ENCODE measurements around the gene SLC6A2.

The SLC6A2 gene

GRCh38 chr16:55685973-55686372 lies 30.2 kb downstream of the SLC6A2 start:
- Mint-ChIP-seq H3K4me3 (no peak overlapping the region), H3K27me3 (peaks cover 2% of the 10 kb centered on the region), H3K36me3 (no peaks in the 10 kb centered on the region), H3K9me3 (no peaks in the 10 kb centered on the region), H3K4me1 (no peaks in the 10 kb centered on the region), H3K27ac (no peak overlapping the region)

GRCh38 chr16:55686671-55687070 lies 30.9 kb downstream of the SLC6A2 start:
- Mint-ChIP-seq H3K4me1 (no peaks in the 10 kb centered on the region), H3K27me3 (peaks cover 2% of the 10 kb centered on the region), H3K36me3 (no peaks in the 10 kb centered on the region), H3K9me3 (no peaks in the 10 kb centered on the region), H3K4me3 (no peak overlapping the region), H3K27ac (no peak overlapping the region)

- Mint-ChIP-seq H3K27ac (no peak overlapping the region), H3K4me1 (no peaks in the 10 kb centered on the region), H3K27me3 (no peaks in the 10 kb centered on the region), H3K36me3 (no peaks in the 10 kb centered on the region), H3K4me3 (no peak overlapping the region), H3K9me3 (no peaks in the 10 kb centered on the region)
These were observed 32.0 kb downstream of the SLC6A2 start for GRCh38 chr16:55687802-55688201.

- Mint-ChIP-seq H3K27ac (no peak overlapping the region), H3K27me3 (no peaks in the 10 kb centered on the region), H3K9me3 (no peaks in the 10 kb centered on the region), H3K4me3 (no peak overlapping the region), H3K4me1 (no peaks in the 10 kb centered on the region), H3K36me3 (no peaks in the 10 kb centered on the region)
These were observed 35.1 kb downstream of the SLC6A2 start for GRCh38 chr16:55690841-55691240.

- no peak overlapping the region for H3K4me3 Mint-ChIP-seq
- H3K27ac Mint-ChIP-seq: no peak overlapping the region
- no peaks in the 10 kb centered on the region for H3K4me1 Mint-ChIP-seq
- no peaks in the 10 kb centered on the region for H3K9me3 Mint-ChIP-seq
- no peaks in the 10 kb centered on the region for H3K36me3 Mint-ChIP-seq
- H3K27me3 Mint-ChIP-seq: no peaks in the 10 kb centered on the region
These were observed 36.0 kb downstream of the SLC6A2 start for GRCh38 chr16:55691771-55692170.

- no peak overlapping the region for H3K27ac Mint-ChIP-seq
- no peaks in the 10 kb centered on the region for H3K4me1 Mint-ChIP-seq
- H3K27me3 Mint-ChIP-seq: peaks cover 2% of the 10 kb centered on the region
- no peak overlapping the region for H3K4me3 Mint-ChIP-seq
- no peaks in the 10 kb centered on the region for H3K9me3 Mint-ChIP-seq
- no peaks in the 10 kb centered on the region for H3K36me3 Mint-ChIP-seq
These were observed 39.8 kb downstream of the SLC6A2 start for GRCh38 chr16:55695595-55695994.

- Mint-ChIP-seq H3K4me1 (no peaks in the 10 kb centered on the region), H3K9me3 (no peaks in the 10 kb centered on the region), H3K27me3 (peaks cover 3% of the 10 kb centered on the region), H3K4me3 (no peak overlapping the region), H3K27ac (no peak overlapping the region), H3K36me3 (no peaks in the 10 kb centered on the region)
These were observed 42.1 kb downstream of the SLC6A2 start for GRCh38 chr16:55697867-55698266.

GRCh38 chr16:55698331-55698730 lies 42.5 kb downstream of the SLC6A2 start:
- H3K4me1 Mint-ChIP-seq: no peaks in the 10 kb centered on the region
- no peaks in the 10 kb centered on the region for H3K36me3 Mint-ChIP-seq

GRCh38 chr16:55698946-55699345 lies 43.2 kb downstream of the SLC6A2 start:
- no peaks in the 10 kb centered on the region for H3K4me1 Mint-ChIP-seq
- no peaks in the 10 kb centered on the region for H3K9me3 Mint-ChIP-seq
- no peak overlapping the region for H3K4me3 Mint-ChIP-seq
- H3K36me3 Mint-ChIP-seq: no peaks in the 10 kb centered on the region
- peaks cover 3% of the 10 kb centered on the region for H3K27me3 Mint-ChIP-seq
- H3K27ac Mint-ChIP-seq: no peak overlapping the region

More at GRCh38 chr16:55698331-55698730, 42.5 kb downstream of the SLC6A2 start:
- Mint-ChIP-seq H3K27ac (no peak overlapping the region), H3K9me3 (no peaks in the 10 kb centered on the region), H3K4me3 (no peak overlapping the region), H3K27me3 (peaks cover 3% of the 10 kb centered on the region)

- Mint-ChIP-seq H3K27ac (no peak overlapping the region), H3K27me3 (peaks cover 3% of the 10 kb centered on the region), H3K4me3 (no peak overlapping the region), H3K36me3 (no peaks in the 10 kb centered on the region), H3K4me1 (no peaks in the 10 kb centered on the region), H3K9me3 (no peaks in the 10 kb centered on the region)
These were observed 43.8 kb downstream of the SLC6A2 start for GRCh38 chr16:55699616-55700015.

GRCh38 chr16:55700067-55700466 lies 44.3 kb downstream of the SLC6A2 start:
- Mint-ChIP-seq H3K4me3 (no peak overlapping the region), H3K36me3 (no peaks in the 10 kb centered on the region), H3K27ac (no peak overlapping the region), H3K27me3 (peaks cover 3% of the 10 kb centered on the region), H3K4me1 (no peaks in the 10 kb centered on the region), H3K9me3 (no peaks in the 10 kb centered on the region)

GRCh38 chr16:55700961-55701360 lies 45.2 kb downstream of the SLC6A2 start:
- no peaks in the 10 kb centered on the region for H3K36me3 Mint-ChIP-seq
- H3K4me1 Mint-ChIP-seq: no peaks in the 10 kb centered on the region
- H3K27ac Mint-ChIP-seq: no peak overlapping the region
- no peak overlapping the region for H3K4me3 Mint-ChIP-seq
- H3K9me3 Mint-ChIP-seq: no peaks in the 10 kb centered on the region
- H3K27me3 Mint-ChIP-seq: peaks cover 3% of the 10 kb centered on the region

GRCh38 chr16:55701442-55702319 lies 45.9 kb downstream of the SLC6A2 start:
- H3K4me3 Mint-ChIP-seq: no peak overlapping the region
- no peak overlapping the region for H3K27ac Mint-ChIP-seq
- H3K27me3 Mint-ChIP-seq: peaks cover 3% of the 10 kb centered on the region
- H3K36me3 Mint-ChIP-seq: no peaks in the 10 kb centered on the region
- no peaks in the 10 kb centered on the region for H3K9me3 Mint-ChIP-seq
- H3K4me1 Mint-ChIP-seq: no peaks in the 10 kb centered on the region

- no peaks in the 10 kb centered on the region for H3K4me1 Mint-ChIP-seq
- H3K9me3 Mint-ChIP-seq: no peaks in the 10 kb centered on the region
- H3K4me3 Mint-ChIP-seq: no peak overlapping the region
- peaks cover 3% of the 10 kb centered on the region for H3K27me3 Mint-ChIP-seq
- H3K27ac Mint-ChIP-seq: no peak overlapping the region
- H3K36me3 Mint-ChIP-seq: no peaks in the 10 kb centered on the region
These were observed 47.5 kb downstream of the SLC6A2 start for GRCh38 chr16:55703003-55704001.

- Mint-ChIP-seq H3K27ac (no peak overlapping the region), H3K9me3 (no peaks in the 10 kb centered on the region), H3K4me3 (no peak overlapping the region), H3K27me3 (peaks cover 4% of the 10 kb centered on the region), H3K36me3 (no peaks in the 10 kb centered on the region), H3K4me1 (no peaks in the 10 kb centered on the region)
These were observed 51.1 kb downstream of the SLC6A2 start for GRCh38 chr16:55706739-55707384.

All from activated naive CD4-positive, alpha-beta T cell treated with anti-CD3 and anti-CD28 coated beads, Interleukin-2, amount 50 U/mL, for 24 hours (primary cell).